NCI-H345 (cell line): ENCODE data around the gene TAS2R41.
"Not testable (repeated sequence)": the region's sequence is repeated elsewhere in the genome, so short reads cannot be mapped to it uniquely, and the experiment has no call there.

Source experiments
- DNase-seq: peaks from one replicate; lab custom pipeline; 2025; lab: John Stamatoyannopoulos, UW

Gene TAS2R41

GRCh38 chr7:143456992-143457793, 20.5 kb upstream of the TAS2R41 start:
- DNase-seq = no peak

- no peak for DNase-seq
Observed at GRCh38 chr7:143458263-143458662, 19.4 kb upstream of the TAS2R41 start.

- no peak for DNase-seq
Observed at GRCh38 chr7:143458681-143459080, 19.0 kb upstream of the TAS2R41 start.

GRCh38 chr7:143459359-143459758, 18.3 kb upstream of the TAS2R41 start:
- DNase-seq = no peak

GRCh38 chr7:143460271-143460979, 17.2 kb upstream of the TAS2R41 start:
- DNase-seq = no peak

GRCh38 chr7:143462045-143462444, 15.6 kb upstream of the TAS2R41 start:
- no peak for DNase-seq

- DNase-seq = no peak
Observed at GRCh38 chr7:143463556-143463955, 14.1 kb upstream of the TAS2R41 start.

- no peak for DNase-seq
Observed at GRCh38 chr7:143463957-143464356, 13.7 kb upstream of the TAS2R41 start.

GRCh38 chr7:143467724-143468123, 9.9 kb upstream of the TAS2R41 start:
- DNase-seq = no peak

GRCh38 chr7:143472071-143472689, 5.5 kb upstream of the TAS2R41 start:
- not testable (repeated sequence) for DNase-seq

GRCh38 chr7:143479055-143479766, 1.5 kb downstream of the TAS2R41 start:
- no peak for DNase-seq

- no peak for DNase-seq
Observed at GRCh38 chr7:143480501-143480900, 2.8 kb downstream of the TAS2R41 start.

GRCh38 chr7:143484119-143484518, 6.4 kb downstream of the TAS2R41 start:
- no peak for DNase-seq

GRCh38 chr7:143485094-143485493, 7.4 kb downstream of the TAS2R41 start:
- no peak for DNase-seq

- DNase-seq = no peak
Observed at GRCh38 chr7:143485500-143485899, 7.8 kb downstream of the TAS2R41 start.

GRCh38 chr7:143486266-143486665, 8.6 kb downstream of the TAS2R41 start:
- not testable (repeated sequence) for DNase-seq

GRCh38 chr7:143487061-143487460, 9.4 kb downstream of the TAS2R41 start:
- no peak for DNase-seq

- DNase-seq = peak; percentile 64
Observed at GRCh38 chr7:143487566-143487965, 9.9 kb downstream of the TAS2R41 start.

- peak; percentile 5 for DNase-seq
Observed at GRCh38 chr7:143490717-143491306, 13.1 kb downstream of the TAS2R41 start.

- no peak for DNase-seq
Observed at GRCh38 chr7:143492043-143492471, 14.4 kb downstream of the TAS2R41 start.

- DNase-seq = no peak
Observed at GRCh38 chr7:143492799-143493739, 15.4 kb downstream of the TAS2R41 start.
